GM23248 (cell line): Measurements from ENCODE around the gene DELE1. TPM values are rescaled to one million over a fixed set of nuclear protein-coding genes. Genes with fewer than 3 reads are reported as not detected.

Experiments
- DNase-seq: peaks from one replicate; pipeline ENCODE4 v3.0.0-alpha.2; 2015
- H2AFZ ChIP-seq: fragments of 200-600 bp; sonication (generic); 2 replicates; pipeline ENCODE4 v1.6.1; 2016; ENCODE audit warnings: antibody characterized with exemption
- H3F3A ChIP-seq: fragments of 200-600 bp; sonication (generic); 2 replicates; pipeline ENCODE4 v1.6.1; 2016; ENCODE audit warnings: mild to moderate bottlenecking, antibody characterized with exemption, mixed run types; ENCODE audit not compliant: insufficient read depth
- H3K27ac ChIP-seq: fragments of 200-600 bp; sonication (generic); 2 replicates; pipeline ENCODE4 v1.5.1; 2016; ENCODE audit warnings: mild to moderate bottlenecking
- H3K27me3 ChIP-seq: fragments of 200-600 bp; sonication (generic); replicated peaks from 2 replicates; pipeline ENCODE4 v1.6.1; 2016; ENCODE audit warnings: mild to moderate bottlenecking; ENCODE audit not compliant: insufficient read depth
- H3K36me3 ChIP-seq: fragments of 200-600 bp; sonication (generic); 2 replicates; pipeline ENCODE4 v1.6.1; 2016; ENCODE audit warnings: low read depth, mild to moderate bottlenecking
- H3K4me1 ChIP-seq: fragments of 200-600 bp; sonication (generic); 2 replicates; pipeline ENCODE4 v1.6.1; 2016; ENCODE audit warnings: mild to moderate bottlenecking; ENCODE audit not compliant: insufficient read depth
- H3K4me2 ChIP-seq: fragments of 200-600 bp; sonication (generic); one replicate; pipeline ENCODE4 v1.6.1; 2016; ENCODE audit warnings: mild to moderate bottlenecking; ENCODE audit not compliant: unreplicated experiment
- H3K4me3 ChIP-seq: fragments of 200-600 bp; sonication (generic); 2 replicates; pipeline ENCODE4 v1.5.1; 2016; ENCODE audit warnings: mild to moderate bottlenecking
- H3K79me2 ChIP-seq: fragments of 200-600 bp; sonication (generic); 2 replicates; pipeline ENCODE4 v1.6.1; 2016; ENCODE audit warnings: mild to moderate bottlenecking; ENCODE audit not compliant: insufficient read depth
- H3K9ac ChIP-seq: fragments of 200-600 bp; sonication (generic); 2 replicates; pipeline ENCODE4 v1.6.1; 2016; ENCODE audit warnings: mild to moderate bottlenecking
- H3K9me2 ChIP-seq: fragments of 200-600 bp; sonication (generic); 2 replicates; pipeline ENCODE4 v1.6.1; 2016; ENCODE audit warnings: mixed run types, mild to moderate bottlenecking, moderate library complexity; ENCODE audit not compliant: insufficient read depth
- H3K9me3 ChIP-seq: fragments of 200-600 bp; sonication (generic); one replicate; pipeline ENCODE4 v1.6.1; 2017; ENCODE audit warnings: low read depth
- H4K20me1 ChIP-seq: fragments of 200-600 bp; sonication (generic); 2 replicates; pipeline ENCODE4 v1.6.0; 2016; ENCODE audit not compliant: insufficient read depth
- EZH2 ChIP-seq: fragments of 200-600 bp; sonication (generic); IDR thresholded peaks from 2 replicates; pipeline ENCODE4 v1.6.1; 2018; ENCODE audit warnings: antibody characterized with exemption, mild to moderate bottlenecking; ENCODE audit not compliant: insufficient read depth, poor library complexity, severe bottlenecking
- EZH2phosphoT487 ChIP-seq: fragments of 200-600 bp; sonication (generic); IDR thresholded peaks from 2 replicates; pipeline ENCODE4 v1.6.1; 2018; ENCODE audit warnings: antibody characterized with exemption, moderate library complexity, mild to moderate bottlenecking, low read depth; ENCODE audit not compliant: insufficient read depth
- WGBS, 2 experiments: methylation state at CpG; one replicate each; pipeline ENCODE4 v1.1.6; 2015 to 2017; ENCODE audit warnings: low lambda C conversion rate in 2 of 2, low coverage in 1 of 2; ENCODE audit errors: missing lambda C conversion rate in 2 of 2; 5-methylcytosine and 5-hydroxymethylcytosine counted together
- in situ Hi-C: fragments of 300-500 bp; cut with MboI; formaldehyde crosslinking; loops from 2 replicates; pipeline ENCODE4 v1.15.0; 2020
- polyA plus RNA-seq: library from polyadenylated mRNA; unstranded; fragments of >200 nt; fragmentation: Nextera tagmentation; extraction: Ambion mirVana; gene quantifications from 2 replicates; pipeline ENCODE4 v1.2.1, GENCODE V29; 2016
- total RNA-seq: library from RNA; depleted of rRNA; stranded (reverse); fragments of >200 nt; shearing (Covaris generic); gene quantifications from 2 replicates; pipeline ENCODE4 v1.2.3, GENCODE V29; 2014

DELE1 gene
- total and polyA plus RNA-seq, 2 experiments from 2014 or later: 35.1 to 47.9 TPM

DNA sequence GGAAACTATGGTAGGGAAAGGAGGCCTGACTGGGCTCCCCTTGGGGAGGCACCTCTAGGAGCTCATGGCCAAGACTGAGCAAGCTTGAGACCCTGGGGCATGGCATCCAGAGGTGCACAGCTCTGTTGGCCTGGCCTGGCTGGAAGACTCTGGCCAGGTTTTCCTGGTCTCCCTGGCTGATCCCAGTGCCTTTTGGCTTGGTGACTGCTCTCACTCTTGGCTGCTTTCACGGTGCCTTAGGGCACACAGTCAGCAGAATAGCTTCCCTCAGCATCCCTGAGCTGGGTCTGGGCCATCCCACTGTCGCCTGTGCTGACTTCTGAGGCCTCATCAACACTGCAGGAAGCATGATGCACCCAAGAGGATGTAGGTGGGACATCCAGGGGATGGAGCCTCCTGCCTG lies 13.4 kb upstream of the DELE1 start:
- in situ Hi-C loops: no loop called here

DNA sequence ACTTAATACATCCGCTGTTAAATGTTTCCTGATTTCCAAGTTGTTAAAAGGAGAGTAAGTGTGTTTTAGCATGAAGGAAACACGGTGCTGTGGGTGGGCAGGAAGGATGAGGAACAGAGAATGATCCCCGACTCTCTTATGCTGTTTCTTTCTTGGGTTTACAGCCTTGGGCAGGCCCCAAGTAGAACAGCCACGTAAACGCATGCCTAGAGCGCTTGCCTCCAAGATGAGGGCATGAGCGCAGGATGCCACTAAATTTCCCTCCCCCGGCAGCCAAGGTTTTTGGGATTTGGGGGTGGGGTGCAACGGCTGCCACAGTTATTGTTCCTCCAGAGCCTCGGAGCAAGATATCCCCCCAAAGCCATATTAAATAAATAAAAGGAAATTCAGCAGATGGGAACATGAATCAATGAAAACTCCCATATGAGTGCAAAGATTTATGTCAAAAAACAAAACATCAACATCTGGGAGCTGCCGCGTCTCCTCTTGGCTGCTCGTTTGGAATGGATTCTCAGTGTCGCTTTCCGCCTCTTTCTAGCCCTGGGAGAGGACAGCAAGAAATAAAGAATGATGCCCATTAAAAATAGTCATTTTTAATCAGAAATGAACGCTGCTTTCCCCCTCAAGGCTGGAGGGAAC lies 10.0 kb upstream of the DELE1 start:
- in situ Hi-C loops: no loop called here
- no peaks in the 10 kb centered on the region for H3K27me3 ChIP-seq
- no peaks in the 10 kb centered on the region for H3K36me3 ChIP-seq
- H3K4me3 ChIP-seq: peak overlapping the region; percentile 61
- H3K79me2 ChIP-seq: no peaks in the 10 kb centered on the region
- peaks cover 18% of the 10 kb centered on the region for H3K4me1 ChIP-seq
- H2AFZ ChIP-seq: peak overlapping the region; percentile 81
- 8 to 11% methylated on average over 16 of the region's 16 CpGs for WGBS, 2 experiments
- no peak for TF ChIP-seq EZH2
- no peak for TF ChIP-seq EZH2phosphoT487
- peak overlapping the region; percentile 76 for H3K4me2 ChIP-seq
- no peaks in the 10 kb centered on the region; the same call in 1 of the 2 replicates for H4K20me1 ChIP-seq
- peak; percentile 47 for DNase-seq
- H3K27ac ChIP-seq: no peak overlapping the region
- H3K9me3 ChIP-seq: no peaks in the 10 kb centered on the region
- H3K9me2 ChIP-seq: no peaks in the 10 kb centered on the region
- peaks cover 13% of the 10 kb centered on the region for H3F3A ChIP-seq
- peak overlapping the region; percentile 48 for H3K9ac ChIP-seq

More for the DNA sequence above, 13.4 kb upstream of the DELE1 start:
- WGBS, 2 experiments: 15 to 17% methylated on average over 2 of the region's 2 CpGs
- Histone ChIP-seq H3K9me2 (no peaks in the 10 kb centered on the region), H4K20me1 (no peaks in the 10 kb centered on the region; the same call in 1 of the 2 replicates), H3K4me1 (peaks cover 21% of the 10 kb centered on the region), H3F3A (peaks cover 18% of the 10 kb centered on the region), H3K79me2 (no peaks in the 10 kb centered on the region), H3K36me3 (no peaks in the 10 kb centered on the region), H3K9ac (no peak overlapping the region), H3K4me2 (no peak overlapping the region), H3K4me3 (no peak overlapping the region), H2AFZ (no peak overlapping the region), H3K27me3 (no peaks in the 10 kb centered on the region), H3K27ac (peak overlapping the region; percentile 27), H3K9me3 (no peaks in the 10 kb centered on the region)
- TF ChIP-seq EZH2phosphoT487 (no peak), EZH2 (no peak)
- peak; percentile 83 for DNase-seq

DNA sequence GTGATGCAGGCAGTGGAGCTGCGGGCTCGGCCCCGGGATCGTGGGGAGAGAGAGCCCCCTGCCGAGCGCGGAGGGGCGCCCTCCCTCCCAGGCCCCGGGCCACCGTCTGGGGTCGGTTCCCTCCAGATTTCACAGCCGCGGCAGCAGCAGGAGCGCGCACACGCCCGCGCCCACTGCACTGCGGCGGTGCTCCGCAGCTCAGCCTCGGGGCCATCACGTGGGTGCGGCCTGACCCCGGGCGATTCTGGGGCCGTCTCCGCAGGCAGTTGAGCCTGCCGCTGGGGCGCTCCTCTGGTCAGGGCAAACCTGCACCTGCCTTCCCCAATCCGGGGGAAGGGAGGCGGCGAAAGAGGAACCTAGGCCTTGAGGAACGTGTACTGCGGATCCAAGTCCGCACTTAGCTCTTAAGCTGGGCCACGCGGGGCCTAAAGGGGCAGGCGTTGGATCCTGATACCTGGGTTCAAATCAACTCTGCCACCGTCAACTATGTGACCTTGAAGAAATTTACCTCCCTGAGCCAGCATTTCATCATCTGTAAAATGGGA lies 9.4 kb upstream of the DELE1 start:
- Histone ChIP-seq H3K4me3 (peak overlapping the region; percentile 61), H3K9me3 (no peaks in the 10 kb centered on the region), H2AFZ (peak overlapping the region; percentile 81), H4K20me1 (no peaks in the 10 kb centered on the region; the same call in 1 of the 2 replicates), H3K9ac (peak overlapping the region; percentile 48), H3F3A (peaks cover 7% of the 10 kb centered on the region; the same call in 1 of the 2 replicates), H3K27ac (no peak overlapping the region), H3K36me3 (no peaks in the 10 kb centered on the region), H3K4me2 (peak overlapping the region; percentile 76), H3K9me2 (no peaks in the 10 kb centered on the region), H3K4me1 (peaks cover 13% of the 10 kb centered on the region), H3K27me3 (no peaks in the 10 kb centered on the region), H3K79me2 (no peaks in the 10 kb centered on the region)
- TF ChIP-seq EZH2: no peak
- DNase-seq: peak; percentile 60
- 14 to 15% methylated on average over 32 of the region's 40 CpGs for WGBS, 2 experiments
- in situ Hi-C loops: no loop called here

DNA sequence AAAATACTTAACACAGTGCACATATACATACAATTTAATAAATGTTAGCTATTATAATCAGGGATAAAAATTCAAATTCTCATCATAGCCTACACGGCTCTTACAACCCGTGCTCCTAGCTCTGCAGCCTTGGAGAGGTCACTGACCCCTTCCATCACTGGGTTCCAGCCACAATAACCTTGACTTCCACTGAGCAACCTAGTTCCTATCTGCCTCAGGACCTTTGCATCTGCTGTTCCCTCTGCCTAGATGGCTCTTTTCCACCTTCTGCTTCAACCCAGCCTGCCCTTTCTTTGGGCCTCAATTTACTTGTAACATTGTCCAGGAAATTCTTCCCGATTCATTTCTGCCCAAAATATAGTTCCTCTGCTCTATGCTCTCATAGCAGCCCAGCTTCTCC lies 8.9 kb upstream of the DELE1 start:
- peaks cover 5% of the 10 kb centered on the region; the same call in 1 of the 2 replicates for H3F3A ChIP-seq
- H3K4me1 ChIP-seq: peaks cover 11% of the 10 kb centered on the region; the same call in 1 of the 2 replicates
- H3K4me3 ChIP-seq: no peak overlapping the region
- H3K9ac ChIP-seq: no peak overlapping the region
- in situ Hi-C loops: no loop called here
- H3K9me3 ChIP-seq: no peaks in the 10 kb centered on the region
- no peak overlapping the region for H3K4me2 ChIP-seq
- H4K20me1 ChIP-seq: no peaks in the 10 kb centered on the region
- no peaks in the 10 kb centered on the region for H3K9me2 ChIP-seq
- no peaks in the 10 kb centered on the region for H3K36me3 ChIP-seq
- WGBS, 2 experiments: 75 to 84% methylated on average over 3 of the region's 3 CpGs
- H2AFZ ChIP-seq: no peak overlapping the region
- H3K79me2 ChIP-seq: no peaks in the 10 kb centered on the region
- H3K27me3 ChIP-seq: no peaks in the 10 kb centered on the region
- H3K27ac ChIP-seq: no peak overlapping the region
- TF ChIP-seq EZH2 (no peak), EZH2phosphoT487 (no peak)
- DNase-seq: no peak
